Measurements from ENCODE around the gene DYSF. TPM values are rescaled to one million over a fixed set of nuclear protein-coding genes. Genes with fewer than 3 reads are reported as not detected.
A peak's percentile ranks its signal among the peaks of the same experiment; 100 is the strongest.

DYSF gene
- polyA plus RNA-seq, 1 of the 3 experiments (the other 2 are of a cell fraction), result 0.10 TPM

GRCh38 chr2:71531522-71532047, 78.2 kb downstream of the DYSF start:
- ChIA-PET POLR2A (no interaction called here), CTCF (interaction anchor here (1.1 kb wide), 1 partner anchor 21 kb away, joined by 3 read pairs; no protein-coding TSS in a partner anchor)
- H3K4me2 ChIP-seq, result no peak overlapping the region
- no peak overlapping the region for H2AFZ ChIP-seq (ENCODE audit: low read depth)
- H3K79me2 ChIP-seq (ENCODE audit: insufficient read depth), result no peaks in the 10 kb centered on the region
- WGBS (ENCODE audit: low lambda C conversion rate), result 50% methylated on average over 9 of the region's 9 CpGs
- H3K4me3 ChIP-seq (ENCODE audit: low read depth in 2 of 2, low read length in 1 of 2), result no peak overlapping the region
- H3K9me3 ChIP-seq, result no peaks in the 10 kb centered on the region
- no peaks in the 10 kb centered on the region for H3F3A ChIP-seq (replicated peaks; ENCODE audit: insufficient read depth)
- DNase-seq, result no peak
- no peaks in the 10 kb centered on the region for H3K4me1 ChIP-seq (ENCODE audit: control insufficient read depth in 1 of 2, insufficient read depth in 2 of 2, low read depth in 1 of 2, low read length in 1 of 2)
- H3K27me3 ChIP-seq (ENCODE audit: insufficient read depth), result peaks cover 11% of the 10 kb centered on the region; the same call in 1 of the 2 replicates
- no peaks in the 10 kb centered on the region for H3K9me2 ChIP-seq
- no peaks in the 10 kb centered on the region for H3K36me3 ChIP-seq (replicated peaks in 1 of 2; ENCODE audit: control insufficient read depth in 1 of 2, insufficient read depth in 2 of 2, low read length in 1 of 2)
- H3K9ac ChIP-seq, result no peak overlapping the region
- no peak overlapping the region for H3K27ac ChIP-seq (ENCODE audit: low read depth in 2 of 2, low read length in 1 of 2)
- H4K20me1 ChIP-seq (ENCODE audit: insufficient read depth), result no peaks in the 10 kb centered on the region
- TF ChIP-seq POLR2AphosphoS5 (IDR thresholded peaks at IDR 0.05; ENCODE audit: low read depth, low read length) (no peak), FOSL2 (IDR thresholded peaks at IDR 0.05; ENCODE audit: borderline replicate concordance, low read depth) (0 out of 2 replicates have a peak, but pooled peaks have one; percentile 8)

DNA sequence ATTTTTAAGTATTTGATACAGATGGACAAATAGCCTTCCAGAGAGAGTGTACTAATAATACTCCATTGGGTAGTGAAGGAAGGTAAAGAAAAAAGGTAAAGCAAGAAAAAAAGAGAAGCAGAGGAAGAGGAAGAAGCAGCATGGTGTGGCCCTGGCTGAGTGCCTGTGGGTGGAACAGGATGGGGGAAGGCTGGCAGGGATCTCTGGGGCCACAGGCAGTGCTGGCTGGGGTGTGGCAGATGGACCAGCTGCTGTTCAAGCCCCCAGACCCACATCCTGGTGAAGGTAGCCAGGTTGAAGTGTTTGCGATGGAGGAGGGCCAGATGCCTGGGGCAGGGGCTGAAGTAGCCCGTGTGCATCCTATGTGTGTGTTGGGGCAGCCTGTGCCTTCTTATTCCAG, 79.0 kb downstream of the DYSF start:
- H3K27me3 ChIP-seq (ENCODE audit: insufficient read depth), result peaks cover 11% of the 10 kb centered on the region; the same call in 1 of the 2 replicates
- WGBS (ENCODE audit: low lambda C conversion rate), result 14% methylated on average over 1 of the region's 2 CpGs
- CTCF ChIA-PET, result interaction anchor here (0.8 to 1.1 kb wide), 2 partner anchors 22 to 392 kb away, joined by 3 read pairs; no protein-coding TSS in a partner anchor

DNA sequence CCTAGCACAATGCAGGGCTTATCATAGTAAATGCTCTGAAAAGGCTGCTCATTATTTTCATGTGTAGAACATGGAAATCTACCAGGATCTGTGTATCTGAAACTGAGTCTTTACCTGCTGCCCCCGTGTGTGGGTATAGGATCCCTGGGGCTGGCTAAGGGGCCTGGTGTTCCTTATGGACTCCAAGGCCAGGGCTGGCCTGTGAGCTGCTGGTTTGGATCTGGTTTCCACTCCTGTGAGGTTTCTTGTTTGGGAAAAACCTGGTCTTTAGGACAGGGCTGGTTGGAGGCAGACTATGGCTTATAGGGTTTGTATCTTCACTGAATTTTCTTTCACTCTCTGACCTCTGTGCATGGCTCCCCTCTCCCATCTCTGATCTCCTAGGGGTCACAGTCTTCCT, 80.8 kb downstream of the DYSF start:
- H3K4me2 ChIP-seq, result no peak overlapping the region
- H3K79me2 ChIP-seq (ENCODE audit: insufficient read depth), result no peaks in the 10 kb centered on the region
- H3K36me3 ChIP-seq (replicated peaks in 1 of 2; ENCODE audit: control insufficient read depth in 1 of 2, insufficient read depth in 2 of 2, low read length in 1 of 2), result no peaks in the 10 kb centered on the region
- no peaks in the 10 kb centered on the region for H4K20me1 ChIP-seq (ENCODE audit: insufficient read depth)
- H3K27me3 ChIP-seq (ENCODE audit: insufficient read depth), result peaks cover under 1% of the 10 kb centered on the region; the same call in 1 of the 2 replicates
- no peaks in the 10 kb centered on the region for H3K9me3 ChIP-seq
- DNase-seq, result no peak
- no peaks in the 10 kb centered on the region for H3F3A ChIP-seq (replicated peaks; ENCODE audit: insufficient read depth)
- no peak overlapping the region for H3K4me3 ChIP-seq (ENCODE audit: low read depth in 2 of 2, low read length in 1 of 2)
- 18% methylated on average over 1 of the region's 1 CpG for WGBS (ENCODE audit: low lambda C conversion rate)
- H3K27ac ChIP-seq (ENCODE audit: low read depth in 2 of 2, low read length in 1 of 2), result no peak overlapping the region
- H2AFZ ChIP-seq (ENCODE audit: low read depth), result no peak overlapping the region
- H3K9me2 ChIP-seq, result no peaks in the 10 kb centered on the region
- ChIA-PET POLR2A (no interaction called here), CTCF (interaction anchor here (0.7 to 4.8 kb wide), 4 partner anchors 13 to 1326 kb away, joined by 3 to 51 read pairs (median 4); no protein-coding TSS in a partner anchor)
- no peaks in the 10 kb centered on the region for H3K4me1 ChIP-seq (ENCODE audit: control insufficient read depth in 1 of 2, insufficient read depth in 2 of 2, low read depth in 1 of 2, low read length in 1 of 2)
- no peak overlapping the region for H3K9ac ChIP-seq
- TF ChIP-seq ELF1 (IDR thresholded peaks at IDR 0.05), result no peak
- TF ChIP-seq, protein P1, sequence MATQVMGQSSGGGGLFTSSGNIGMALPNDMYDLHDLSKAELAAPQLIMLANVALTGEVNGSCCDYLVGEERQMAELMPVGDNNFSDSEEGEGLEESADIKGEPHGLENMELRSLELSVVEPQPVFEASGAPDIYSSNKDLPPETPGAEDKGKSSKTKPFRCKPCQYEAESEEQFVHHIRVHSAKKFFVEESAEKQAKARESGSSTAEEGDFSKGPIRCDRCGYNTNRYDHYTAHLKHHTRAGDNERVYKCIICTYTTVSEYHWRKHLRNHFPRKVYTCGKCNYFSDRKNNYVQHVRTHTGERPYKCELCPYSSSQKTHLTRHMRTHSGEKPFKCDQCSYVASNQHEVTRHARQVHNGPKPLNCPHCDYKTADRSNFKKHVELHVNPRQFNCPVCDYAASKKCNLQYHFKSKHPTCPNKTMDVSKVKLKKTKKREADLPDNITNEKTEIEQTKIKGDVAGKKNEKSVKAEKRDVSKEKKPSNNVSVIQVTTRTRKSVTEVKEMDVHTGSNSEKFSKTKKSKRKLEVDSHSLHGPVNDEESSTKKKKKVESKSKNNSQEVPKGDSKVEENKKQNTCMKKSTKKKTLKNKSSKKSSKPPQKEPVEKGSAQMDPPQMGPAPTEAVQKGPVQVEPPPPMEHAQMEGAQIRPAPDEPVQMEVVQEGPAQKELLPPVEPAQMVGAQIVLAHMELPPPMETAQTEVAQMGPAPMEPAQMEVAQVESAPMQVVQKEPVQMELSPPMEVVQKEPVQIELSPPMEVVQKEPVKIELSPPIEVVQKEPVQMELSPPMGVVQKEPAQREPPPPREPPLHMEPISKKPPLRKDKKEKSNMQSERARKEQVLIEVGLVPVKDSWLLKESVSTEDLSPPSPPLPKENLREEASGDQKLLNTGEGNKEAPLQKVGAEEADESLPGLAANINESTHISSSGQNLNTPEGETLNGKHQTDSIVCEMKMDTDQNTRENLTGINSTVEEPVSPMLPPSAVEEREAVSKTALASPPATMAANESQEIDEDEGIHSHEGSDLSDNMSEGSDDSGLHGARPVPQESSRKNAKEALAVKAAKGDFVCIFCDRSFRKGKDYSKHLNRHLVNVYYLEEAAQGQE (IDR thresholded peaks at IDR 0.05; ENCODE audit: low read depth, low read length), result no peak
- TF ChIP-seq TAF1 (IDR thresholded peaks at IDR 0.05; ENCODE audit: borderline replicate concordance, low read depth, low read length), result no peak
- TF ChIP-seq EP300 (IDR thresholded peaks at IDR 0.05; ENCODE audit: borderline replicate concordance in 1 of 2, low read depth in 1 of 2, low read length in 1 of 2), result no peak
- no peak for TF ChIP-seq FOXM1 (IDR thresholded peaks at IDR 0.05; ENCODE audit: low read depth)
- no peak for TF ChIP-seq FOSL2 (IDR thresholded peaks at IDR 0.05; ENCODE audit: borderline replicate concordance, low read depth)
- no peak for TF ChIP-seq RCOR1 (IDR thresholded peaks at IDR 0.05; ENCODE audit: low read length)
- TF ChIP-seq TCF12 (IDR thresholded peaks at IDR 0.05), result no peak
- no peak for TF ChIP-seq MXI1 (IDR thresholded peaks at IDR 0.05; ENCODE audit: low read depth, low read length)

More for the DNA sequence above, 79.0 kb downstream of the DYSF start:
- H3K27ac ChIP-seq (ENCODE audit: low read depth in 2 of 2, low read length in 1 of 2), result no peak overlapping the region
- TF ChIP-seq JUND (IDR thresholded peaks at IDR 0.05) (no peak), FOSL2 (IDR thresholded peaks at IDR 0.05; ENCODE audit: borderline replicate concordance, low read depth) (no peak), MEF2A (IDR thresholded peaks at IDR 0.05; ENCODE audit: borderline replicate concordance, low read depth) (no peak), MXI1 (IDR thresholded peaks at IDR 0.05; ENCODE audit: low read depth, low read length) (no peak), RXRA (IDR thresholded peaks at IDR 0.05; ENCODE audit: borderline replicate concordance, low read depth) (no peak), GATA2 (CRISPR knock-in tag; IDR thresholded peaks at IDR 0.05) (no peak), EP300 (IDR thresholded peaks at IDR 0.05; ENCODE audit: borderline replicate concordance in 1 of 2, low read depth in 1 of 2, low read length in 1 of 2) (no peak), POLR2AphosphoS5 (IDR thresholded peaks at IDR 0.05; ENCODE audit: low read depth, low read length) (no peak), GABPA (IDR thresholded peaks at IDR 0.05; ENCODE audit: low read depth) (no peak), FOXM1 (IDR thresholded peaks at IDR 0.05; ENCODE audit: low read depth) (no peak)
- TF ChIP-seq, protein P2, sequence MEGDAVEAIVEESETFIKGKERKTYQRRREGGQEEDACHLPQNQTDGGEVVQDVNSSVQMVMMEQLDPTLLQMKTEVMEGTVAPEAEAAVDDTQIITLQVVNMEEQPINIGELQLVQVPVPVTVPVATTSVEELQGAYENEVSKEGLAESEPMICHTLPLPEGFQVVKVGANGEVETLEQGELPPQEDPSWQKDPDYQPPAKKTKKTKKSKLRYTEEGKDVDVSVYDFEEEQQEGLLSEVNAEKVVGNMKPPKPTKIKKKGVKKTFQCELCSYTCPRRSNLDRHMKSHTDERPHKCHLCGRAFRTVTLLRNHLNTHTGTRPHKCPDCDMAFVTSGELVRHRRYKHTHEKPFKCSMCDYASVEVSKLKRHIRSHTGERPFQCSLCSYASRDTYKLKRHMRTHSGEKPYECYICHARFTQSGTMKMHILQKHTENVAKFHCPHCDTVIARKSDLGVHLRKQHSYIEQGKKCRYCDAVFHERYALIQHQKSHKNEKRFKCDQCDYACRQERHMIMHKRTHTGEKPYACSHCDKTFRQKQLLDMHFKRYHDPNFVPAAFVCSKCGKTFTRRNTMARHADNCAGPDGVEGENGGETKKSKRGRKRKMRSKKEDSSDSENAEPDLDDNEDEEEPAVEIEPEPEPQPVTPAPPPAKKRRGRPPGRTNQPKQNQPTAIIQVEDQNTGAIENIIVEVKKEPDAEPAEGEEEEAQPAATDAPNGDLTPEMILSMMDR (IDR thresholded peaks at IDR 0.05), result no peak
- no peaks in the 10 kb centered on the region for H3K79me2 ChIP-seq (ENCODE audit: insufficient read depth)
- H3K36me3 ChIP-seq (replicated peaks in 1 of 2; ENCODE audit: control insufficient read depth in 1 of 2, insufficient read depth in 2 of 2, low read length in 1 of 2), result no peaks in the 10 kb centered on the region
- no peak overlapping the region for H3K4me2 ChIP-seq
- DNase-seq, result no peak
- no peak overlapping the region for H2AFZ ChIP-seq (ENCODE audit: low read depth)
- POLR2A ChIA-PET, result no interaction called here
- H3K9me3 ChIP-seq, result no peaks in the 10 kb centered on the region
- no peaks in the 10 kb centered on the region for H3K4me1 ChIP-seq (ENCODE audit: control insufficient read depth in 1 of 2, insufficient read depth in 2 of 2, low read depth in 1 of 2, low read length in 1 of 2)
- no peaks in the 10 kb centered on the region for H3F3A ChIP-seq (replicated peaks; ENCODE audit: insufficient read depth)
- H3K4me3 ChIP-seq (ENCODE audit: low read depth in 2 of 2, low read length in 1 of 2), result no peak overlapping the region
- no peaks in the 10 kb centered on the region for H4K20me1 ChIP-seq (ENCODE audit: insufficient read depth)
- H3K9me2 ChIP-seq, result no peaks in the 10 kb centered on the region
- no peak overlapping the region for H3K9ac ChIP-seq
